GM10266 (cell line): ENCODE data around the gene AGAP1.

Experiments
- DNase-seq: peaks from one replicate; pipeline ENCODE4 v3.0.0; 2012; ENCODE audit errors: extremely low spot score
- CTCF ChIP-seq: IDR thresholded peaks from 2 replicates; pipeline ENCODE4 v1.5.1; 2012; ENCODE audit warnings: mild to moderate bottlenecking, low read depth; ENCODE audit not compliant: control insufficient read depth, insufficient read depth; ENCODE audit errors: missing control alignments

The AGAP1 gene

GRCh38 chr2:235504441-235505180 is 10.8 kb downstream of the AGAP1 start:
- TF ChIP-seq CTCF: no peak
- DNase-seq: no peak

GRCh38 chr2:235505181-235505741 is 11.4 kb downstream of the AGAP1 start:
- no peak for DNase-seq
- TF ChIP-seq CTCF: no peak

- no peak for TF ChIP-seq CTCF
- no peak for DNase-seq
Measured at GRCh38 chr2:235506291-235506996, 12.6 kb downstream of the AGAP1 start.

DNA sequence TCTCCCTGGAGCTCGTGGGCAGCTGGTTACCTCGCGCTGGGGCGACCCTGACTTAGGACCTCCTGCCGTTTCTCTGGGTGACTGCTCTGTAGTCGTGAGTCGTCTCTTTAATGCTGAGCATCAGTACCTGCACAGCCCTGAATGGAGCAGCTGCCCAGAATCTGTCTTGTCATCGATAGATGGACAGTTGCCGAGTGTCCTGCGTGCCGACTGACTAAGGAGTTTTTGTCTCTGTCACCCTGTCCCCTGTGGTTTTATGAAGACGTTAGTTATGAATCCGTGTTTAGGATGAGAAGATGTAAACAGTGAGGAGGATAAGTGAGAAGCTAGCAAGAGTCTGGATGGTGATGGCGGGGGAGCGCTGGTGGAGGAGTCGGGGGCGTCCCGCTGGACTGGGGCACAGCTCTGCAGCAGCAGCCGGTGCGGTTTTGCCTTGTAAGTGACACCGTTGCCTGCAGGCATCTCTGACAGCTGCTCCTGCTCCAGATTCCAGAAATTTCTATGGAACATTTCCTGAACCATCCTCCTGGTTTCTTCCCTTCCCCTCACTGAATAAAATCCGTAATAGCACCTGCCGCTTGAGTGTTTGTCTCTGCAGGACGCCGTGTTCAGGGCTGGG is 13.3 kb downstream of the AGAP1 start:
- DNase-seq: no peak
- TF ChIP-seq CTCF: no peak

DNA sequence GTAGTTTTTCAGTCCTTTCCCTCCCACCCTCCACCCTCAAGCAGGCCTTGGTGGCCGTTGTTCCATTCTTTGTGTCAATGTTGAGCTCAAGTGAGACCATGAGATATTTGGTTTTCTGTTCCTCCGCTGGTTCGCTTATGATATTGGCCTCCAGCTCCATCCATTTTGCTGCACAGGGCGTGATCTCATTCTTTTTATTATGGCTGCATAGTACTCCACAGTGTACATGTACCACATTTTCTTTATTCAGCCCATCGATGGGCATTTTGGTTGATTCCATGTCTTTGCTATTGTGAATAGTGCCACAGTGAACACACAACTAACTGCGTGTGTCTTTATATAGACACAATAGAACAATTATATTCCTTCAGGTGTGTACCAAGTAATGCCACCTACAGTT is 14.1 kb downstream of the AGAP1 start:
- no peak for TF ChIP-seq CTCF
- DNase-seq: no peak

- no peak for DNase-seq
- TF ChIP-seq CTCF: no peak
Measured at GRCh38 chr2:235508371-235509160, 14.7 kb downstream of the AGAP1 start.
